HAP-1 (cell line): ENCODE results near the gene SCUBE1.
"Not testable (repeated sequence)": the region's sequence is repeated elsewhere in the genome, so short reads cannot be mapped to it uniquely, and the experiment has no call there.

Experiments
- DNase-seq, 2 experiments: peaks; one replicate each; pipeline ENCODE4 v3.0.0-alpha.2; 2016 to 2020; ENCODE audit warnings: low spot score in 2 of 2
- H3K27me3 ChIP-seq: fragments of 250-450 bp; sonication (Bioruptor Pico); 2 replicates; pipeline ENCODE4 v1.5.1; 2020; ENCODE audit warnings: low read depth, mild to moderate bottlenecking, moderate library complexity
- H3K36me3 ChIP-seq: fragments of 250-450 bp; sonication (Bioruptor Pico); replicated peaks from 2 replicates; pipeline ENCODE4 v1.5.1; 2020; ENCODE audit warnings: mild to moderate bottlenecking
- H3K4me1 ChIP-seq: fragments of 250-450 bp; sonication (Bioruptor Pico); 2 replicates; pipeline ENCODE4 v1.5.1; 2020; ENCODE audit warnings: mild to moderate bottlenecking
- H3K4me3 ChIP-seq: fragments of 250-450 bp; sonication (Bioruptor Pico); 2 replicates; pipeline ENCODE4 v1.5.1; 2020; ENCODE audit warnings: mild to moderate bottlenecking, moderate library complexity
- H3K9me3 ChIP-seq: fragments of 250-450 bp; sonication (Bioruptor Pico); 2 replicates; pipeline ENCODE4 v1.5.1; 2020; ENCODE audit warnings: mild to moderate bottlenecking, moderate library complexity
- in situ Hi-C: fragments of 300-500 bp; cut with MboI; formaldehyde crosslinking; loops from 3 replicates; pipeline ENCODE4 v1.14.3; 2020; ENCODE audit warnings: low sequenced_read_pairs, inconsistent platforms, mixed read lengths

Gene SCUBE1

DNA sequence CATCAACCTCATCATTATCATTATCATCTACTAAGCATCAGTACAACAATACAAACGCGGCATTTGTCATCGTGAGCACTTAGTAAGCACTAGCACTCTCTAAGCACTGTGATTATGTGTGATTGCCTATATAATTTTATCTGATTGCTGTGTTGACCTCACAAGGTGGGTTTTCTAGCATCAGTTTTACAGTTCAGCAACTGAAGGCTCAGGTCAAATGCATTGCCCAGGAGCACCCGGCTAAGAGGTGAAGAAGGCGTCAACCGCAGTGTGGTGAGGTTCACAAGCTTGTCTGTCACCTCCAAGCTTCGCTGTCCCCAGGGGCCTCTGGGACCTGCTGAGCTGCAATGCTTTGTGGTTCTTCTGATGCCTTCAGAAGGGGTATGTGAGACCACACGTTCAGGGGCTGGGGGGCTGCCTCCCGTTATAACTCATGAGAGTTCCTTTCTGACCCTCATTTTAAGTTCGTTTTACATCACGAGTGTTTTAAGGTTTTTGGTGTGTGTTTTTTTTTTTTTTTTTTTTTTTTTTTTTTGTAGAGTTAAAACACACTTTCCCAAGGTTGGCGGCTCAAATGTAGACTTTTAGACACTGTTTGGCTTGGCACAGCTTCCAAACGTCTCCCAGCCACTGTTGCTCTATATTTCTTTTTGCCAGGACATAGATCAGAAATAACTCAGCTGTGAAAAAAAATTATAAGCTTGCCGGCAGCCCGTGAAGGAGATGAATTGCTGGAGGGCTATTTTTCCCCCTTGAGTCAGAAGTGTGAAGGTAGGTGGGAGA is 33.8 kb upstream of the SCUBE1 start:
- Histone ChIP-seq H3K4me1 (no peaks in the 10 kb centered on the region), H3K9me3 (no peaks in the 10 kb centered on the region), H3K4me3 (no peak overlapping the region), H3K27me3 (peaks cover 40% of the 10 kb centered on the region), H3K36me3 (no peaks in the 10 kb centered on the region)
- in situ Hi-C loops = loop anchor here (25.0 kb wide), 1 partner anchor 1260 kb away; no protein-coding TSS in a partner anchor
- DNase-seq = no peak

- DNase-seq = no peak
- no peaks in the 10 kb centered on the region for H3K36me3 ChIP-seq
- in situ Hi-C loops = loop anchor here (25.0 kb wide), 1 partner anchor 1261 kb away; no protein-coding TSS in a partner anchor
- H3K4me3 ChIP-seq = no peak overlapping the region
- H3K9me3 ChIP-seq = no peaks in the 10 kb centered on the region
- H3K4me1 ChIP-seq = no peaks in the 10 kb centered on the region
- H3K27me3 ChIP-seq = peaks cover 32% of the 10 kb centered on the region
Observed at GRCh38 chr22:43375951-43376455, 32.8 kb upstream of the SCUBE1 start.

- Histone ChIP-seq H3K36me3 (no peaks in the 10 kb centered on the region), H3K27me3 (peaks cover 15% of the 10 kb centered on the region; the same call in 1 of the 2 replicates), H3K9me3 (no peaks in the 10 kb centered on the region), H3K4me3 (no peak overlapping the region), H3K4me1 (no peaks in the 10 kb centered on the region)
- in situ Hi-C loops = no loop called here
- DNase-seq = no peak
Observed at GRCh38 chr22:43370036-43370435, 26.9 kb upstream of the SCUBE1 start.

DNA sequence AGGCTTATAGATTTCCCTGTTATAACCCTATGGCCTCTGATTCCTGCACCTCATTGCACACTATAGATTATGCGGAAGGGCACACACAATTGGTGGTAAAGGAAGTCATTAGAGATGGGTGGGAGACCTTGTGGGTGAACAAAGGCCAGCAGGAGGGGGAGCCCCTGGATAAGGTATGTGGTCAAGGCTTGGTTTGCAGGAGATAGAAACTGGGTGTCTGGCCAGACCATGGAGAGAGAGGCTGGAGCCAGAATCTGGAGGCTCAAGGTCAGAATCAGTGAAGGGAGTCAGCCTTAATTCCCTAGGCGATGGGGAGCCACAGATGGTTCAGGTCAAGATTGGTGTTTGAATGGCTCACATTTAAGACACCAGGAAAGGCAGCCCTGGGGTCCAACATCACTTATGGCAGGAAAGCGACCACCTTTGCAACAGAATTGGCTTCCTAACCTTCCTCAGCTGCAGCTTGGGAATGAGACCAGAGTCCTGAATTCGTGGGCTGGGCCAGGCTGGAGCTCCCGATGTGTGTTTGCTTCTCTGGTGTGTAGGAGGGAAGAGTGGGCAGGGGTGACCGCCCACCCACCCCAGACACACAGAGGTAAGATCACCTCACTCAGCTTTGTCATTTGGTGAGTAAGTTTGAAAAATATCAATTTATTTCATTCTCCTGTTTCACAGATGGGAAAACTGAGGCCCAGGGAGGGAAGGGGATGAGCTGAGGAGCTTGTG is 22.7 kb upstream of the SCUBE1 start:
- Histone ChIP-seq H3K27me3 (peaks cover 7% of the 10 kb centered on the region; the same call in 1 of the 2 replicates), H3K9me3 (no peaks in the 10 kb centered on the region), H3K36me3 (no peaks in the 10 kb centered on the region), H3K4me3 (no peak overlapping the region), H3K4me1 (no peaks in the 10 kb centered on the region)
- DNase-seq = no peak
- in situ Hi-C loops = no loop called here

GRCh38 chr22:43364169-43364435 is 20.9 kb upstream of the SCUBE1 start:
- in situ Hi-C loops = no loop called here
- H3K27me3 ChIP-seq = peaks cover 7% of the 10 kb centered on the region; the same call in 1 of the 2 replicates

GRCh38 chr22:43363315-43364168 is 20.4 kb upstream of the SCUBE1 start:
- in situ Hi-C loops = no loop called here
- no peaks in the 10 kb centered on the region for H3K4me1 ChIP-seq
- no peak overlapping the region for H3K4me3 ChIP-seq
- H3K9me3 ChIP-seq = no peaks in the 10 kb centered on the region
- no peaks in the 10 kb centered on the region for H3K36me3 ChIP-seq
- no peak for DNase-seq
- H3K27me3 ChIP-seq = peaks cover 7% of the 10 kb centered on the region; the same call in 1 of the 2 replicates

More at GRCh38 chr22:43364169-43364435, 20.9 kb upstream of the SCUBE1 start:
- Histone ChIP-seq H3K4me3 (no peak overlapping the region), H3K4me1 (no peaks in the 10 kb centered on the region), H3K9me3 (no peaks in the 10 kb centered on the region), H3K36me3 (no peaks in the 10 kb centered on the region)
- no peak for DNase-seq

GRCh38 chr22:43360576-43360975 is 17.4 kb upstream of the SCUBE1 start:
- Histone ChIP-seq H3K4me1 (no peaks in the 10 kb centered on the region), H3K9me3 (no peaks in the 10 kb centered on the region), H3K4me3 (no peak overlapping the region), H3K27me3 (no peaks in the 10 kb centered on the region), H3K36me3 (no peaks in the 10 kb centered on the region)
- DNase-seq = no peak
- in situ Hi-C loops = no loop called here

DNA sequence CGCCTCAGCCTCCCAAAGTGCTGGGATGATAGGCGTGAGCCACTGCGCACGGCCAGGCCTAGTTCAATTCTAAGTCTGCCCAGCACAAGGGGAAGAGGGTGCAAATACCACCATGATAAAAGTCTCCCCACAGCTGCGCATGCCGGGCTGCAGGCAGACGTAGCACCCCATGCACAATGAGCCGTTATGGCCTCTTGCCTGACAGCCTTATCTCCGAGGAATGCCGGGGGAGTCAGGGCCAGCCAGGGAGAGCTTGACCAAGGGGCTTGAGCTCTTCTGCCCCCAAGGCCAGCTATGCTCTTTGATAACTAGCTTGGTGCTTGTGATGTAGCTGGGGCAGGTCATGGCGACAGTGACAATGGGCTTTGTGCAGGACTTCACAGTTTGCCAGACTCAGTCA is 13.7 kb upstream of the SCUBE1 start:
- H3K27me3 ChIP-seq = no peaks in the 10 kb centered on the region
- no peaks in the 10 kb centered on the region for H3K9me3 ChIP-seq
- in situ Hi-C loops = no loop called here

DNA sequence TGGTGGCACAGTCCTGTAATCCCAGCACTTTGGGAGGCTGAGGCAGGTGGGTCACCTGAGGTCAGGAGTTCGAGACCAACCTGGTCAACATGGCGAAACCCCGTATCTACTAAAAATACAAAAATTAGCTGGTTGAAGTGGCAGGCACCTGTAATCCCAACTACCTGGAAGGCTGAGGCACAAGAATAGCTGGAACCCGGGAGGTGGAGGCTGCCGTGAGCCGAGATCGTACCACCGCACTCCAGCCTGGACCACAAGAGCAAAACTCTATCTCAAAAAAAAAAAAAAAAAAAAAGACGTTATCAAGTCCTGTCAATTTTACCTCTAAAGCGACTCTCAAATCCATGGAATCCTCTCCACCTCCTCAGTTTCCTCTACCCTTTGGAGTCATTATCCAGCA is 12.5 kb upstream of the SCUBE1 start:
- DNase-seq, H3K4me3 ChIP-seq, in situ Hi-C loops, H3K36me3 ChIP-seq, H3K9me3 ChIP-seq, H3K27me3 ChIP-seq, H3K4me1 ChIP-seq: not testable (repeated sequence)

More for the DNA sequence above, 13.7 kb upstream of the SCUBE1 start:
- Histone ChIP-seq H3K4me1 (no peaks in the 10 kb centered on the region), H3K4me3 (no peak overlapping the region), H3K36me3 (no peaks in the 10 kb centered on the region)
- DNase-seq = no peak

DNA sequence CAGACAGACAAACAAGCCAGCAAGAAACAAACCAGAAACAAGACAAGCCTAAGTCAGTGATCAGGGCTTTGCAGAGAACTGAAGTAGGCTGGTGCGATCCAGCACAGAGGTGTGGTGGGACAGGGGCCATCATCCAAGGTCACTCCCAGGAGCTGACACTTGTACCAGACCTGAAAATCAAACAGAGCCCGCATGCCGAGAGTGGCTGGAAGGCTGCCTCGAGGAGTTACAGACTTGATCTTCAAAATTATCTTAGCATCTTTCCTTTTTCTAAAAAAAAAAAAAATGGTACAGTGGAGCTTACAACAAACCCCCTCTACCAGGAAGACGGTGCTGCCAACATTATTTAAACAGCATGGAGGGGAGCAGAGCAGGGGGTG is 8.8 kb upstream of the SCUBE1 start:
- no peaks in the 10 kb centered on the region for H3K36me3 ChIP-seq

GRCh38 chr22:43349636-43350035 is 6.5 kb upstream of the SCUBE1 start:
- in situ Hi-C loops = loop anchor here (5.0 kb wide), 1 partner anchor 72 kb away; no protein-coding TSS in a partner anchor
- DNase-seq = no peak
- no peak overlapping the region for H3K4me3 ChIP-seq

More for the DNA sequence above, 8.8 kb upstream of the SCUBE1 start:
- no peak for DNase-seq
- Histone ChIP-seq H3K4me3 (no peak overlapping the region), H3K9me3 (no peaks in the 10 kb centered on the region), H3K27me3 (0 out of 2 replicates have a peak, but pooled peaks cover 3% of the 10 kb centered on the region), H3K4me1 (no peaks in the 10 kb centered on the region)
- in situ Hi-C loops = no loop called here

GRCh38 chr22:43346521-43346929 is 3.4 kb upstream of the SCUBE1 start:
- Histone ChIP-seq H3K36me3 (no peaks in the 10 kb centered on the region), H3K27me3 (peaks cover 11% of the 10 kb centered on the region), H3K9me3 (no peaks in the 10 kb centered on the region), H3K4me1 (no peaks in the 10 kb centered on the region), H3K4me3 (no peak overlapping the region)
- in situ Hi-C loops = loop anchor here (5.0 kb wide), 1 partner anchor 69 kb away; no protein-coding TSS in a partner anchor
- DNase-seq = peak; percentile 50 to 81

More at GRCh38 chr22:43349636-43350035, 6.5 kb upstream of the SCUBE1 start:
- Histone ChIP-seq H3K4me1 (no peaks in the 10 kb centered on the region), H3K27me3 (0 out of 2 replicates have a peak, but pooled peaks cover 3% of the 10 kb centered on the region), H3K9me3 (no peaks in the 10 kb centered on the region), H3K36me3 (no peaks in the 10 kb centered on the region)

DNA sequence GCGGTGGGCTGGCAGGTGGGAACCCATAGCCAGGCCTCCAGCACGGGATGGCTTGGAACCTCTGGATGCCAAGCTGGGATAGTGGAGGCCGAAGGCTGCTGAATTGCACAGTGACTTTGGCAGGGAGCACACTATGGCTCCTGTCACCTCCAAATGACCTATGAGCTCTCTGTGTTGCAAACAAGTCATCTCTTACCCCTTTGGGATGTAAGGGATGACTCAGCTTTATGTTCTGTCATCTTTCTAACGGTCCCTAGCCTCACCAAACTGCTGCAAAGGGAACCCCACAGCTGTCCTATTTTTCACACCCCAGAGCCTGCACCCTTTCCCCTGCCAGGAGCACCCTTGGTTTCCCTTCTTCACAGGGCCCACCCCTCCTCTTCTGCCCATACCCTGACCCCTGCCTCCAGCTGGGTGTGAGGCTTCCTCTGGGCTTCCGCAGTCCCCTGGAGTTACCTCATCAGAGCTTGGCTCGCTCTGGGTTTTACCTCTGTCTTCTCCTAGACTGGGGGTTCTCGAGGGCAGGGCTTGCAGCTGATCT is 2.7 kb upstream of the SCUBE1 start:
- H3K4me3 ChIP-seq = no peak overlapping the region
- no peaks in the 10 kb centered on the region for H3K36me3 ChIP-seq
- in situ Hi-C loops = loop anchor here (5.0 kb wide), 1 partner anchor 69 kb away; no protein-coding TSS in a partner anchor
- H3K27me3 ChIP-seq = peaks cover 13% of the 10 kb centered on the region
- H3K4me1 ChIP-seq = no peaks in the 10 kb centered on the region
- DNase-seq = no peak
- H3K9me3 ChIP-seq = no peaks in the 10 kb centered on the region
